ENCODE data around the gene SNED1. TPM values are rescaled to one million over a fixed set of nuclear protein-coding genes. Genes with fewer than 3 reads are reported as not detected.

The SNED1 gene
- total and polyA plus RNA-seq, 8 donors: 2.0 to 106 (median 16.0) TPM

DNA sequence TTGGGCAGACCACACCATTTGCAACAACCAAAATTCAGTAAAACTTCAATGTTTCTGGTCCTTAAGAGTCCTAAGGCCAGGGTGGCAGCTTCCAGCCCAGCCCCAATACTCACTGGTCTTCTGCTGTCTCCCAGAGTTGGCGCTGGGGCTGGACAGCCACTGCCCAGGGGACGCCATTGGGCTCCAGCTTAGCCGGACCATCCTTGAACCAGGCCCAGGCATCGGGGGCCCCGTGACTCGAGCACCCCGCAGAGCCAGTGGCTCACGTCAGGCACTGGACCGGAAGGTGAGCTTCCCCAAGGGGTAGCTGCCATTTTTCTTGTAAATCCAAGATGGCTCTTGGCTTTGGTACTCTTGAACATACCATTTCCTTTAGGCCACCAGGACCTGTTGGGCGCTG lies 21.8 kb downstream of the SNED1 start:
- peaks cover 0 to 20% (median 0%) of the 10 kb centered on the region in 4 donors for H3K36me3 ChIP-seq
- WGBS, 5 donors: 94 to 98% (median 96%) methylated on average over 7 to 10 of the region's 10 CpGs
- no peaks in the 10 kb centered on the region for H3K4me1 ChIP-seq
- H3K9me3 ChIP-seq: peaks cover 0 to 7% (median 6%) of the 10 kb centered on the region in 4 donors
- H3K4me3 ChIP-seq: no peak overlapping the region
- H3K27ac ChIP-seq: no peak overlapping the region
- H3K27me3 ChIP-seq: no peaks in the 10 kb centered on the region
- intact Hi-C loops (cut with DNase I; ENCODE audit: low total_unique reads): no loop called here
- no peak for TF ChIP-seq EP300 (IDR thresholded peaks at IDR 0.05)
- no peak for TF ChIP-seq CTCF (IDR thresholded peaks at IDR 0.05)
- no peak for TF ChIP-seq POLR2AphosphoS5 (IDR thresholded peaks at IDR 0.05)
- no peak for TF ChIP-seq POLR2A (IDR thresholded peaks at IDR 0.05)
- DNase-seq: no peak

- Histone ChIP-seq H3K4me1 (no peaks in the 10 kb centered on the region), H3K4me3 (no peak overlapping the region), H3K27me3 (no peaks in the 10 kb centered on the region), H3K36me3 (peaks cover 0 to 20% (median 0%) of the 10 kb centered on the region in 4 donors), H3K27ac (no peak overlapping the region), H3K9me3 (peaks cover 0 to 12% (median 10%) of the 10 kb centered on the region in 4 donors)
- 84 to 95% (median 89%) methylated on average over 8 of the region's 8 CpGs for WGBS, 5 donors
- no peak for DNase-seq
- TF ChIP-seq EP300 (IDR thresholded peaks at IDR 0.05) (no peak), POLR2A (IDR thresholded peaks at IDR 0.05) (no peak), CTCF (IDR thresholded peaks at IDR 0.05) (no peak), POLR2AphosphoS5 (IDR thresholded peaks at IDR 0.05) (no peak)
- intact Hi-C loops (cut with DNase I; ENCODE audit: low total_unique reads): no loop called here
These were observed 22.3 kb downstream of the SNED1 start for GRCh38 chr2:241020629-241021190.

- TF ChIP-seq EP300 (IDR thresholded peaks at IDR 0.05) (no peak), POLR2AphosphoS5 (IDR thresholded peaks at IDR 0.05) (no peak), POLR2A (IDR thresholded peaks at IDR 0.05) (no peak), CTCF (IDR thresholded peaks at IDR 0.05) (no peak)
- no peaks in the 10 kb centered on the region for H3K27me3 ChIP-seq
- H3K9me3 ChIP-seq: peaks cover 3 to 29% (median 22%) of the 10 kb centered on the region in 4 donors
- no peak for DNase-seq
- no peaks in the 10 kb centered on the region for H3K4me1 ChIP-seq
- 55 to 79% (median 69%) methylated on average over 1 of the region's 1 CpG for WGBS, 5 donors
- H3K4me3 ChIP-seq: no peak overlapping the region
- H3K36me3 ChIP-seq: peaks cover 0 to 6% (median 2%) of the 10 kb centered on the region in 4 donors
- H3K27ac ChIP-seq: no peak overlapping the region
- intact Hi-C loops (cut with DNase I; ENCODE audit: low total_unique reads): no loop called here
These were observed 27.2 kb downstream of the SNED1 start for GRCh38 chr2:241025639-241026038.

GRCh38 chr2:241029599-241030332 lies 31.3 kb downstream of the SNED1 start:
- DNase-seq: no peak
- WGBS, 5 donors: 89 to 92% (median 91%) methylated on average over 16 to 17 of the region's 17 CpGs

More at GRCh38 chr2:241029599-241030332, 31.3 kb downstream of the SNED1 start:
- no peaks in the 10 kb centered on the region for H3K27me3 ChIP-seq
- no peak overlapping the region for H3K27ac ChIP-seq
- peaks cover 0 to 34% (median 22%) of the 10 kb centered on the region in 4 donors for H3K36me3 ChIP-seq
- H3K9me3 ChIP-seq: peaks cover 3 to 26% (median 20%) of the 10 kb centered on the region in 4 donors
- TF ChIP-seq POLR2A (IDR thresholded peaks at IDR 0.05) (no peak), EP300 (IDR thresholded peaks at IDR 0.05) (no peak), POLR2AphosphoS5 (IDR thresholded peaks at IDR 0.05) (no peak), CTCF (IDR thresholded peaks at IDR 0.05) (no peak)
- intact Hi-C loops (cut with DNase I; ENCODE audit: low total_unique reads): no loop called here
- no peaks in the 10 kb centered on the region for H3K4me1 ChIP-seq
- no peak overlapping the region for H3K4me3 ChIP-seq
